Tibial nerve (tissue), 4 donors: ENCODE results near the gene ITM2C. TPM values are rescaled to one million over a fixed set of nuclear protein-coding genes. Genes with fewer than 3 reads are reported as not detected.
A peak's percentile ranks its signal among the peaks of the same experiment; 100 is the strongest.

Source experiments
- DNase-seq, 2 donors: peaks; one replicate each; pipeline ENCODE4 v3.0.0-alpha.2; 2019; ENCODE audit warnings: low spot score in 2 of 2
- H3K27ac ChIP-seq, 4 donors: fragments of 200-600 bp; sonication (generic) in 3 of 4; one replicate each; pipeline ENCODE4 v1.5.1; 2017 to 2019; ENCODE audit warnings: mild to moderate bottlenecking in 1 of 4
- H3K27me3 ChIP-seq, 2 donors: fragments of 200-600 bp; sonication (generic) in 1 of 2; one replicate each; pipeline versions ENCODE4 v1.5.1 to v1.6.0; 2017 to 2019
- H3K36me3 ChIP-seq, 3 donors: fragments of 200-600 bp; sonication (generic); one replicate each; pipeline ENCODE4 v1.5.1; 2018 to 2019
- H3K4me1 ChIP-seq, 4 donors: fragments of 200-600 bp; sonication (generic) in 3 of 4; one replicate each; pipeline ENCODE4 v1.5.1; 2017 to 2019
- H3K4me3 ChIP-seq, 4 donors: fragments of 200-600 bp; sonication (generic) in 3 of 4; one replicate each; pipeline ENCODE4 v1.5.1; 2017 to 2019; ENCODE audit warnings: mild to moderate bottlenecking in 1 of 4, moderate library complexity in 1 of 4
- H3K9me3 ChIP-seq, 4 donors: fragments of 200-600 bp; sonication (generic) in 3 of 4; one replicate each; pipeline ENCODE4 v1.5.1; 2017 to 2019
- EP300 ChIP-seq, 2 donors: sonication (generic); formaldehyde crosslinking; IDR thresholded peaks; one replicate each; pipeline ENCODE4 v1.6.1; 2017; ENCODE audit warnings: antibody characterized with exemption in 2 of 2, mild to moderate bottlenecking in 1 of 2
- POLR2A ChIP-seq, 2 donors: fragments of 450-650 bp; IDR thresholded peaks; one replicate each; pipeline ENCODE4 v1.6.1; 2017; ENCODE audit warnings: antibody characterized with exemption in 2 of 2, mild to moderate bottlenecking in 2 of 2, moderate library complexity in 2 of 2
- WGBS, 2 donors: methylation state at CpG; one replicate each; pipeline ENCODE4 v1.1.5; 2018; 5-methylcytosine and 5-hydroxymethylcytosine counted together
- total RNA-seq, 4 donors: library from RNA; depleted of rRNA; stranded (reverse); fragments of >200 nt; gene quantifications; one replicate each; pipeline ENCODE4 v1.1.0, GENCODE V29; 2016
- TF ChIP-seq, protein P1 (sequence below), 5 experiments: fragments of 200-600 bp in 3 of 5; fragments of 450-650 bp in 2 of 5; sonication (generic) in 3 of 5; IDR thresholded peaks; one replicate each; pipeline ENCODE4 v1.5.1; 2016 to 2019; ENCODE audit warnings: antibody characterized with exemption in 5 of 5, mild to moderate bottlenecking in 3 of 5, moderate library complexity in 2 of 5

ITM2C gene
- total RNA-seq, 4 donors from 2014 or later = 80.1 to 146 (median 128) TPM

DNA sequence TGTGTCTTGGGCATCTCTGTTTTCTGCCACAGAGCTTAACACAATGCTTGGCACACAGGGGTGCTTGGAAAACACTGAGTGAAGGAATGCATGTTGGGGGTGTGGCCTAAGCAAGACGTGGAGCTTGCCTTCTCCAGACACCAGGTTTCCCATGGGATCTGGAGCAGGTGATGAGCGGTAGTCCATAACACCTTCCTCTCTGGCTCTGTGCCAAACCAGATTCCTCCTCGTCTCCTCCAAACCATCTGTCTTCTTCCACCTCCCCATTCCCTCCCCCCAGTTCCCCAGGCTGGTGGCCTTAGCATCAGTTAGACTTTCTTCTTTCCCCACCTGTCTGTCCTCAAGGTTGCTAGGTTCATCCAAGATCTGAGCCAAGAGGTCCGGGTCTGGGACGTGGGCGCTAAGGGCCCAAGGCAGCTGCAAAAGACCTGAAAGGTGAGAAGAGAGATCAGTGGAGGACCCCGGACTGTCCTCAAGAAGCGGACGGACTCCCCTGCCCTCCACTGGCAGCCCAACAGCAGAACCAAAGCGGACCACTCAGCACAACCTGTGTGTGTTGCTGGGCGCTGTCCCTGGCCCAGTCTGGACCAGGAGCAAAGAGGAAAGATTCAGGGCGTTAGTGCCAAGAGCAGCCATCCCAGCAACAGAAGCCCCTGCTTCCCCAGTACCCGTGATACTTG is 1.2 kb upstream of the ITM2C start:
- H3K4me1 ChIP-seq = peaks cover 0 to 43% (median 19%) of the 10 kb centered on the region in 4 donors
- TF ChIP-seq EP300 (IDR thresholded peaks at IDR 0.05) = no peak
- no peak for TF ChIP-seq POLR2A (IDR thresholded peaks at IDR 0.05)
- TF ChIP-seq, protein P1, sequence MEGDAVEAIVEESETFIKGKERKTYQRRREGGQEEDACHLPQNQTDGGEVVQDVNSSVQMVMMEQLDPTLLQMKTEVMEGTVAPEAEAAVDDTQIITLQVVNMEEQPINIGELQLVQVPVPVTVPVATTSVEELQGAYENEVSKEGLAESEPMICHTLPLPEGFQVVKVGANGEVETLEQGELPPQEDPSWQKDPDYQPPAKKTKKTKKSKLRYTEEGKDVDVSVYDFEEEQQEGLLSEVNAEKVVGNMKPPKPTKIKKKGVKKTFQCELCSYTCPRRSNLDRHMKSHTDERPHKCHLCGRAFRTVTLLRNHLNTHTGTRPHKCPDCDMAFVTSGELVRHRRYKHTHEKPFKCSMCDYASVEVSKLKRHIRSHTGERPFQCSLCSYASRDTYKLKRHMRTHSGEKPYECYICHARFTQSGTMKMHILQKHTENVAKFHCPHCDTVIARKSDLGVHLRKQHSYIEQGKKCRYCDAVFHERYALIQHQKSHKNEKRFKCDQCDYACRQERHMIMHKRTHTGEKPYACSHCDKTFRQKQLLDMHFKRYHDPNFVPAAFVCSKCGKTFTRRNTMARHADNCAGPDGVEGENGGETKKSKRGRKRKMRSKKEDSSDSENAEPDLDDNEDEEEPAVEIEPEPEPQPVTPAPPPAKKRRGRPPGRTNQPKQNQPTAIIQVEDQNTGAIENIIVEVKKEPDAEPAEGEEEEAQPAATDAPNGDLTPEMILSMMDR (IDR thresholded peaks at IDR 0.05) = no peak
- no peak for DNase-seq
- no peaks in the 10 kb centered on the region for H3K36me3 ChIP-seq
- peaks cover 0 to 8% (median 0%) of the 10 kb centered on the region in 4 donors for H3K9me3 ChIP-seq
- H3K27me3 ChIP-seq = peaks cover 0 to 23% of the 10 kb centered on the region in 2 donors
- no peak overlapping the region for H3K27ac ChIP-seq
- WGBS, 2 donors = 77 to 84% methylated on average over 13 of the region's 13 CpGs
- H3K4me3 ChIP-seq = no peak overlapping the region

DNA sequence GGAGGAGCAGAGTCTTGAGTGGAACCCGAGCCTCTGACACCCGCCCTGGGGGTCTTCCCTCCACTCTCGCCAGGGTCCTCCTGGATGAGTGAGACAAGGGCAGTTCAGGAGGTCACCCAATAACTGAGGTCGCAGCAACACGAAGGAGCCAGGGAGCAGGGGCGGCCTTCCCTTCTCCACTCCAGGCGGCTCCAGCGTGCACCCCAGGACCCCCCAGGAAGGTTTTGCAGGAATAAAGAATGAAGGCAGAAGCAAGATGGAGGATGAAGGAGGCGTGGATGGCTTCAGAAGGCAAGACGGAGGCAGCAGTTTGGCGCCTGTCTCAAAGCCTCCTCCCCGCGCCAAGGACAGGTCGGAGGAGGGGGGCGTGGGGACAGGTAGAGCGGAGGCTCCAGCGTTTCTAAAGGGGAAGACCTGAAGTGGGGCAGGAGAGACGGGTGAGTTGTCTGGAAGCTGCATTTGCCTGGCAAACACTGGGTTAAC is 579 bp upstream of the ITM2C start:
- Histone ChIP-seq H3K4me3 (peak overlapping the region; percentile 55 to 91 (median 82)), H3K9me3 (peaks cover 0 to 6% (median 0%) of the 10 kb centered on the region in 4 donors), H3K36me3 (no peaks in the 10 kb centered on the region), H3K4me1 (peaks cover 0 to 49% (median 19%) of the 10 kb centered on the region in 4 donors), H3K27me3 (peaks cover 0 to 21% of the 10 kb centered on the region in 2 donors), H3K27ac (peak overlapping the region in 1 of 4 donors; percentile 88)
- DNase-seq = no peak
- TF ChIP-seq, protein P1 (IDR thresholded peaks at IDR 0.05) = no peak
- no peak for TF ChIP-seq EP300 (IDR thresholded peaks at IDR 0.05)
- no peak for TF ChIP-seq POLR2A (IDR thresholded peaks at IDR 0.05)
- 29 to 44% methylated on average over 16 to 18 of the region's 18 CpGs for WGBS, 2 donors

DNA sequence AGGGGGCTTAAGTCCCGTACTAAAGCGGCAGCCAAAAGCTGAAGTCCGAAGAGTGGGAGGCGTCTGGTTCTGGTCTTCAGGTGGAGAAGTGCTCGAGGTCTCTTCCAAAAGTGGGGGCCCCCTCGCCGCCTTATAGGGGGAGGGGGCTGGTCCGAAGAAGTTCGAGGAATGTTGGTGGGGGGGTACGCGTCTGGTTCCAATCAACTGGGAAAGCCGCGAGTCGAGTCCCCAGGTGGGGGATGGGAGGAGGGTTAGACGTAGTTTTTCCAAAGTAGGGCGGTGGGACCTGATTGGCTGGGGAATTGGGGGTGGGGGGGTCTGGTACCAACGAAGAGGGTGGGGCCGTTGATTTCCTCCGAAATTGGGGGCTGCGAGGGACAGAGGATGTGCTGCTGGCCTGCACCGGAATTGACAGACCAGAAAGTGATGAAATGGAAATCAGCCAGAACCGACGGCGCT is 594 bp downstream of the ITM2C start:
- no peak for TF ChIP-seq POLR2A (IDR thresholded peaks at IDR 0.05)
- no peak for TF ChIP-seq EP300 (IDR thresholded peaks at IDR 0.05)
- TF ChIP-seq, protein P1 (IDR thresholded peaks at IDR 0.05) = no peak
- Histone ChIP-seq H3K4me3 (peak overlapping the region; percentile 55 to 91 (median 82)), H3K27me3 (peaks cover 0 to 21% of the 10 kb centered on the region in 2 donors), H3K27ac (peak overlapping the region; percentile 27 to 88 (median 86)), H3K4me1 (peaks cover 0 to 60% (median 21%) of the 10 kb centered on the region in 4 donors), H3K9me3 (no peaks in the 10 kb centered on the region), H3K36me3 (no peaks in the 10 kb centered on the region)
- no peak for DNase-seq
- 2% methylated on average over 23 to 24 of the region's 24 CpGs for WGBS, 2 donors

GRCh38 chr2:230865766-230866755 is 1.3 kb downstream of the ITM2C start:
- H3K4me1 ChIP-seq = peaks cover 0 to 68% (median 27%) of the 10 kb centered on the region in 4 donors
- WGBS, 2 donors = 16 to 18% methylated on average over 31 to 33 of the region's 35 CpGs

More at GRCh38 chr2:230865766-230866755, 1.3 kb downstream of the ITM2C start:
- Histone ChIP-seq H3K27ac (peak overlapping the region; percentile 8 to 88 (median 86)), H3K27me3 (peaks cover 0 to 21% of the 10 kb centered on the region in 2 donors), H3K9me3 (no peaks in the 10 kb centered on the region), H3K4me3 (peak overlapping the region; percentile 55 to 91 (median 82)), H3K36me3 (no peaks in the 10 kb centered on the region)
- no peak for DNase-seq
- TF ChIP-seq, protein P1 (IDR thresholded peaks at IDR 0.05) = peak in 1 of 5 experiments; percentile 26
- TF ChIP-seq POLR2A (IDR thresholded peaks at IDR 0.05) (no peak), EP300 (IDR thresholded peaks at IDR 0.05) (peak in 1 of 2 donors; percentile 24)
